A204.1 (cell line): Measurements from ENCODE around the gene PACRGL.
"Not testable (repeated sequence)": the region's sequence is repeated elsewhere in the genome, so short reads cannot be mapped to it uniquely, and the experiment has no call there.

Source experiments
- FAIRE-seq: peaks from 2 replicates; lab custom pipeline; 2012; peaks lifted over from hg19 to GRCh38; lab: Jason Lieb, UNC

The PACRGL gene

DNA sequence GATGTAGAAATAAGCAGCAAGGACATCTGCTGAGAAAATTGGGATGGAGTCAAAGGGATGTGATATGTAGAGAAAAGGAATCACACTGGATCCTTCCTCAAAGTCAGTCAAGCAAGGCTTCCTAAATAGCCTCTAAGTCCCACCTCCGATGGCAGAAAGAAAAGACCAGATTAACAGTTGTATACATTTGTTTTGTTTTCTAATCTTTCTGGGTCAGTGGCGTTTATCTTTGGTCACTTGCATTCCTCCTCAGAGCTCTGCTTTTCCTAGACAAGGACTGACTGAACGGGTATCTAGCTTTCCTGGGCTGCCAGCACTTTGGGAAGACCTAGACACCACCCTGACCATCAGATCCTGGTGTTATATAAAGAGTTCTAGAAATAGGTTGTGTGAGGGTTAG, 23.2 kb downstream of the PACRGL start:
- no peak for FAIRE-seq

DNA sequence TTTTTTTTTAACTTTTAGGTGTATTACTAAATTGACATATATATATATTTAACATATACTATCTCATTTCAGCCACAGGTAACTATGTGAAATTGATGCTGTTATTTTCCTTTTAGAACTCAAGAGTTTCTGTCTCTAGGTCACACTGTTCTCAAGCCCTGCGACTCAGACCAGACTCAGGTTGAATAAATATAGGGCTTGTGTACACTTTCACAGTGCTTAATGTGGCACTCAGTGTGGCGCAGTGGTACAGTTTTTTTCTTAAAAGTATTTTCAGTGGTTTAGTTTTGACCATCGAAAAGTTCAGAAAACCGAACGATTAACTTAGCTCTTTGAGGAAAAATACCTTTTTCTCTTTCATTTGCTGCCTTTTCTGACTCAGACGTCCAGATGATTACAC, 24.7 kb downstream of the PACRGL start:
- no peak for FAIRE-seq

DNA sequence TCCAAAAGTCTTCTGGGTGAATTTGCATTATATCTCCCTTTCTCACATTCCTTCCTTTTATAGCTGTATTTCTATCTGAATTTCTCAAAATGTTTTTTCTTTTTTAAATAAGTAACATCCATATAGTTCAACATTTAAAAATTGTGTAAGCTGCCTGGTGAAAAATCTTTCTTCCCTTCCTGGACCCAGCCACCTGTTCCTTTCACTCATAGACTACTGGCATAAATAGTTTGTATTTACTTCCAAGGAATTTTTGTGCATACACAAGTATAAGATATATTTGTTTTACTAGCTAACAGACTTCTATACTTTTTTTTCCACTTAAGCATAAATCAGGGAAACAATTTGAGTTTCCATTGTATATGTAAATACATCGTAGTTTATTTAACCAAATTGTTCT, 35.7 kb downstream of the PACRGL start:
- peak; percentile 40 for FAIRE-seq

DNA sequence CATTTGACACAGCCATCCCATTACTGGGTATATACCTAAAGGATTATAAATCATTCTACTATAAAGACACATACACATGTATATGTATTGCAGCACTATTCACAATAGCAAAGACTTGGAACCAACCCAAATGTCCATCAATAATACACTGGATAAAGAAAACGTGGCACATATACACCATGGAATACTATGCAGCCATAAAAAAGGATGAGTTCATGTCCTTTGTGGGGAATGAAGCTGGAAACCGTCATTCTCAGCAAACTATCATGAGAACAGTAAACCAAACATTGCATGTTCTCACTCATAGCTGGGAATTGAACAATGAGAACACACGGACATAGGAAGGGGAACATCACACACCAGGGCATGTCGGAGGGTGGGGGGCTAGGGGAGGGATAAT, 45.7 kb downstream of the PACRGL start:
- not testable (repeated sequence) for FAIRE-seq

- no peak for FAIRE-seq
Observed at GRCh38 chr4:20752641-20753040, 52.4 kb downstream of the PACRGL start.

- FAIRE-seq: no peak
Observed at GRCh38 chr4:20754036-20754435, 53.8 kb downstream of the PACRGL start.

DNA sequence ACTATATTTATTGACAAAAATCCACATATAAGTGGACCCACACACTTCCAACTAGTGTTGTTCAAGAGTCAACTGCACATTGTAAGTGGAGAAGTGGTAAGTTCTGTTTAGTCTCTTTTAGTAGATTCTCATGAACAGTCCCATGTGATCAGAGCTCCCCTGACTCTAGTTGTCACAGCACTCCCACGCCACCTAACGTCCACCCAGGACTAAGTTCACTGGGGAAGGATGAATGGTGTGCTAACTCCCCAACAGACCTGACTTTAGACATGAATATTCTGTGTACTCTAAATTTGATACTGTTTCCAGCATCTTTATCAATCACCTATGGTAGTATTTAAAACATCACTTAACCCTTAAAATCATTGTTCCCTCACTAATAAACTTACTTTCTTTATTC, 59.8 kb downstream of the PACRGL start:
- no peak for FAIRE-seq

DNA sequence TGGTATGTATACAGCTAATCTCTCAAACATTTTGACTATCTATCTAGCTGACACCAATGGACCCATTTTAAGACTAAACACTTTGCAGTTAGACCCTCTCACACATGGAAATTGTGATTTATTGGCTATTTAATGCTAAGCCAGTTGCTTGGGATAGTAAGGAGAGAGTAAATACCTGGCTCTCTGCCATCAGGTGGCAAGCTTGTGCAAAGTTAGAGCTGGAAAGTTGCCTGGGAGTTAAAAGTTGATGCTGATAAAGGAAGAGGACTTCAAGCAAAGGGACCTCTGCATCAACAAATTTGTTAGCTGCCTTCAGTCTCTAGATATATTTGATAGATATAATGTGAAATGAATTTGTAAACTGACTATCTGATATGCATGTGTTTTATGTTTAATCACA, 61.1 kb downstream of the PACRGL start:
- FAIRE-seq: no peak

DNA sequence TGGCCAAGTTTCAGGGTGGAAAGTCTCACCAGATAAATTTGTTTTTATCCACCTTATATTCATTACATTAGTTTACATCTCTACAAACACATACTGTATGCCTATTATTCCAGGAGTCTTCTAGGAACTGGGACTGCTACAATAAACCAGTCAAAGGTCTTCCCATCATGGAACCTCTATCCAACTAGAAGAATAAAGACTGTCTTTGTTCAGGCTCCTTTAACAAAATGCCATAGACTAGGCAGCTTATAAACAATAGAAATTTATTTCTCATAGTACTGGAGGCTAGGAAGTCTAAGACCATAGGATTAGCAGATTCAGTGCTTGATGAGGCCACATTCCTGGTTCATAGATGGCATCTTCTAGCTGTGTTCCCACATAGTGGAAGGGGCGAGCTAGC, 61.6 kb downstream of the PACRGL start:
- FAIRE-seq: no peak

- FAIRE-seq: no peak
Observed at GRCh38 chr4:20764366-20764992, 64.2 kb downstream of the PACRGL start.

DNA sequence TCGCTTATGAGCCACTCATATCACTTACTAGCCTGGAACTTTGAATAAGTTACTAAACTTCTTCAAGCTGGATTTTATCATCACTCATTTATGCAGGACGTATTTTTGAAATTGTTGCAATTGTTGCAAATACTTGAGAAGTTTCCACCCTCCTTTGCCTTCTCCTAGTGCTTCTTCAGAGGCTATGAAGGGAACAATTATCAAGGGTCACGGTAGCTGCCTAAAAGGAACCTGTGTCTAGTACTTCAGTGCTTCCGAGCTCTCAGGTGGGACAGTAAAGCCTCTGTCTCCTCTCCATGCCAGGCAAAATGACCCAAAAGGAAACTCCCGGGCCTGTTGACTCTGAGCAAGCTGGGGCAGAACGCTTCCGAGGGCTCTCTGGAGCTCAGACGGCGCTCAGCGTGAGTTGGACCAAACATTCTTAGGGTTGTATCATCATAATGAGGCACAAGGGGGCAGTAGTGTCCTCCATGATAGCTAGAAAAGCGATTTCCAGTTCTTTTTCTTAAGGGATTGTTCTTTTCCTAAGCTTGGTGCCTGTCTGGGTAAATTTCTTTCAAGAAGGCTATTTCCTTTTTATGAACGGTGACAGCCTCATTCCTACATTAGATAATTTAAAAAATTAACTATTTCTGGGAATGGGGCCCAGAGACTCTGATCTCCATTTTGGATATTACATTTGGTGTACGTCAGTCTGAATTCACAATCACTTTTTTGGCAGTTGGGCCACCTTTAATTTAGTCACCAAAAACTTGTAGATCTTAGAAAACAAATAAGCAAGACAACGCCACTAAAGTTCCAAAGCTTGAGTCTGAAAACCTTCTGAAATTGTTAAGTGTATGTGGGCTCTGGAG, 73.1 kb downstream of the PACRGL start:
- FAIRE-seq: no peak

DNA sequence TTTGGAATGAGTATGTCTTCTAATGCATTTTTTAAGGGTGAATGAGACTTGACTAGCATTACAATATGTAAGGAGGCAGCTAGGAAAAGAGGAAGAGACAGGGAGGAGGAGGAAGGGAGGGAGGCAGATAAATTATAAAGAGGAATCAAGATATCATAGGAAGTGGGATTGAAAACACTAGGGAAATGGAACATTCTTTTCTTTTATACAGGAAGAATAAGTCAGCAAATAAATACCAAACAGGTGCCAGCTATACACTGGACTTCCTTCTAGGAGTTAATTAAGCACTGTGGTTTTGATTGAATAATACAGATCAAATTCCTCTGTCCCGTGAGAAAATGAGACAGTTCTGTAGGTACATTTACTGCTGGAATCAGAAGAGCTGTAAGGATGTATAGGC, 78.6 kb downstream of the PACRGL start:
- FAIRE-seq: no peak

DNA sequence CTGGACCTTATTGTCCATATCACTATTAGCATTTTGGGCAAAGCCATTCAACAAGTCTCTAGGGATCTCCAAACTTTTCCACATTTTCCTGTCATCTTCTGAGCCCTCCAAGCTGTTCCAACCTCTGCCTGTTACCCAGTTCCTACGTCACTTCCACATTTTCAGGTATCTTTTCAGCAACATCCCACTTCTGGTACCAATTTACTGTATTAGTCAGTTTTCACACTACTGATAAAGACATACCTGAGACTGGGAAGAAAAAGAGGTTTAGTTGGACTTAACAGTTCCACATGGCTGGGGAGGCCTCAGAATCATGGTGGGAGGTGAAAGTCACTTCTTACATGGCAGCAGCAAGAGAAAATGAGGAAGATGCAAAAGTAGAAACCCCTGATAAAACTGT, 82.9 kb downstream of the PACRGL start:
- not testable (repeated sequence) for FAIRE-seq

DNA sequence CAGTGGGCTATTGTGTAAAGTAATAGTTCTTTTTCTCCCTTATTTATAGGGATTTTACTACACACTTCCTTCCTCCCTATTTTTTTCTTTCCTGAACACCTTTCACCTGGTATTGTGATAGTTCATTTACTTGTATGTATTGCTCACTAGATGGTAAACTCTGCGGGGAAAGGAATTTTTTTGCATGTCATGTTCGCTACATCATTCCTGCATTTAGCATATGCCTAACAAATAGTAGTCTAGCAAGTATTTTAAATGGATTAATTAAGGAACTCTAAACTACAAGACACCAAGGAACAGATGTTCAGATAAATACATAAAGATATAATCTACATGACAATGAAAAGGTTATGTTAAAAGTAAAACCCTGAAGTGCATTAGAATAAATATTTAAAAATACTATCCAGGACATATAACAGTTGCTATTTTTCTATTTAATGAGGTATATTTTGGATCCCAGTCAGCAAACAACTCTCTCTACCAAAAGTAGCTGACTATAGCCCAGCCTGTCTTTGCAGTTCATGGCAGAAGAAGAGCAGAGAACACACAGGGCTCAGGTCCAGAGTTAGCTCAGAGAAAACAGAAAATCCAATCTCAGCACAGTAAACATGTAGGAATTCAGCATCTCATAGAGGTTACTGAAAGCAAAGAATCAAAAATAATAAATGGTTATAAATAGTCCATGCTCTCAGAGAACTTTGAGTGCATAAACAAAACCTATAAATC, 87.8 kb downstream of the PACRGL start:
- FAIRE-seq: no peak
